Activated naive CD4-positive, alpha-beta T cell treated with anti-CD3 and anti-CD28 coated beads for 36 hours (primary cell): ENCODE data around the gene KYNU. TPM values are rescaled to one million over a fixed set of nuclear protein-coding genes. Genes with fewer than 3 reads are reported as not detected.

Source experiments
- CTCF ChIA-PET: fragments of 350-600 bp; sonication (Branson Sonifier 250); formaldehyde crosslinking; loops from one replicate; lab custom pipeline; 2021; ENCODE audit warnings: antibody characterized with exemption; lab: Charles Lee
- DNase-seq: peaks from one replicate; pipeline ENCODE4 v3.0.0-alpha.2; 2020
- H3K27ac Mint-ChIP-seq: one replicate; pipeline ENCODE4 v1.8.0; 2021; ENCODE audit warnings: mild to moderate bottlenecking, mixed read lengths
- H3K27me3 Mint-ChIP-seq: one replicate; pipeline ENCODE4 v1.8.0; 2021; ENCODE audit warnings: low read depth, mixed read lengths
- H3K36me3 Mint-ChIP-seq: one replicate; pipeline ENCODE4 v1.8.0; 2021; ENCODE audit warnings: low read depth, mixed read lengths
- H3K4me1 Mint-ChIP-seq: one replicate; pipeline ENCODE4 v1.8.0; 2021; ENCODE audit warnings: low read depth, mixed read lengths
- H3K4me3 Mint-ChIP-seq: one replicate; pipeline ENCODE4 v1.8.0; 2021; ENCODE audit warnings: mild to moderate bottlenecking, moderate library complexity, mixed read lengths
- H3K9me3 Mint-ChIP-seq: one replicate; pipeline ENCODE4 v1.8.0; 2021; ENCODE audit warnings: mixed read lengths
- intact Hi-C: fragments of 100-400 bp; cut with micrococcal nuclease; formaldehyde crosslinking; loops from one replicate; pipeline ENCODE4 v1.15.1; 2023
- total RNA-seq, 2 experiments: library from RNA; stranded (reverse); gene quantifications; one replicate each; pipeline ENCODE4 v1.2.3, GENCODE V29; 2021

KYNU gene
- total RNA-seq, 2 experiments from 2014 or later: not detected

DNA sequence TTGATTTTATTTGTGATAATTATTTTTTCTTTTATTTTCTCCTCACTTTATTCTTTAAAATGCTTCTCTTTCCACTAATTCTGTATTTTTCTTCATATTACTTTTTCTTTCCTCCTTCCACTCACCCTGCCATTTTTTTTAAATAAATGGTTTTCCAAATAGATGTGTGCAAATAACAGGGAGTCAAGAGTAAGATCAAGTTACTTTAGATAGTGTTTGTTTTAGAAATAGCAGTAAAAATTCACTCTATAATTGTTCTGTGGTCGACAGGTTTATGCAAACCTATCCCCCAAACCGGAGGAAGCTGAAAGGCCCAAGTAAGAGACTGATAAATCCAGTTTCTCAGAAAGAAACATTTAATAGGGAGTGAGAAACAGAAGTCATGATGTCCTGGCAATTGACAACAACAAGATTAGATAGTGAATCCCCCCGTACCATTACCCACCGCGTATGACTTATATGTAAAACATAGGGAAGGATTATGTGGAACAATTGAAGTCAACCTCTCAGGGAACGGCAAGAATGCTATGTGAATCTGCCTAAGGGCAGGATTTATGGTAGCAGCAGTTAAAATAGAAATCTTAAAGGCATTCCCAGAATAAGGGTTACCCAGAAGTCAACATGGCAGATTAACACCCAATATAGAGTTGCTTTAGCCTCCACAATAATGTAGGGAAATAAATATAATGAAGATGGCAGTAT is 75.5 kb downstream of the KYNU start:
- Mint-ChIP-seq H3K36me3 (no peaks in the 10 kb centered on the region), H3K27me3 (peaks cover 2% of the 10 kb centered on the region)

DNA sequence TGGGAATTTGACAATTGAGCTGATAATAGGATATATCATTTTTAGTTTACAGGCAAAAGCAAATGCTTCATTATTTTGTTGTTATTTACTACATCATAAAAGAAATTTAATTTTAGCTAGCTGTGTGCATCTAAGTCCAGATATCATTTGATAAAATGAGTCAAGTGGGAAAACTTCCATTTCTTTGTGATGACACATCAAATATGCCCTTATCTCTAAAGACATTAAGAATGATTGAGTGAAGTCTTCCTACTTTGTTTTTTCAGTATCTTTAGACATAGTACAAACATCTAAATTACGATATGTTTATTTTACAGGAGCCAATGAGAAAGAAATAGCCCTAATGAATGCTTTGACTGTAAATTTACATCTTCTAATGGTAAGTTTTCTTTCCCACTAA is 77.0 kb downstream of the KYNU start:
- Mint-ChIP-seq H3K4me3 (no peak overlapping the region), H3K4me1 (no peaks in the 10 kb centered on the region), H3K27me3 (peaks cover 5% of the 10 kb centered on the region), H3K9me3 (peaks cover 2% of the 10 kb centered on the region), H3K36me3 (no peaks in the 10 kb centered on the region), H3K27ac (no peak overlapping the region)
- CTCF ChIA-PET: no interaction called here
- DNase-seq: no peak
- intact Hi-C loops: no loop called here

More for the DNA sequence above, 75.5 kb downstream of the KYNU start:
- DNase-seq: no peak
- Mint-ChIP-seq H3K9me3 (peaks cover 2% of the 10 kb centered on the region), H3K4me3 (no peak overlapping the region), H3K27ac (no peak overlapping the region), H3K4me1 (no peaks in the 10 kb centered on the region)
- intact Hi-C loops: no loop called here
- CTCF ChIA-PET: no interaction called here

DNA sequence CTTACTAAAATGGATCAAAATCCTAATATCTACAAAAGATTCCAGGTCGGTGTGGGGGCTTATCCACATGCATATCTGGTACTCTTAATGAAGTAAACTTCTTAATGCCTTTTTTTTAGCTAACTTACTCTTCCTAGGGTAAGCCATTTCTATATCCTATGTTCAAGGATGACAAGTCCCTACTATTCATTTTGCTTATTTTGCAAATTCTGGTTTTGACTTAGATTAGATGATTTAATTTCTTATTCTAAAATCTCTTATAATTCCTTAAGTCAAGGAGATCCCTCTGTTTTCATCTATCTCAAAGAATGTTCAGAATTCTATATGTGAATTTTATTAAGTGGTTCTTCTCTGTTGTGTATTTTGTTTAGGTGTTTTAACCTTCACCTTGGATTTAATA is 79.7 kb downstream of the KYNU start:
- CTCF ChIA-PET: no interaction called here
- H3K4me3 Mint-ChIP-seq: no peak overlapping the region
- H3K27me3 Mint-ChIP-seq: peaks cover 3% of the 10 kb centered on the region
- no peak for DNase-seq
- intact Hi-C loops: no loop called here
- no peak overlapping the region for H3K27ac Mint-ChIP-seq
- no peaks in the 10 kb centered on the region for H3K4me1 Mint-ChIP-seq
- H3K9me3 Mint-ChIP-seq: no peaks in the 10 kb centered on the region
- H3K36me3 Mint-ChIP-seq: no peaks in the 10 kb centered on the region

DNA sequence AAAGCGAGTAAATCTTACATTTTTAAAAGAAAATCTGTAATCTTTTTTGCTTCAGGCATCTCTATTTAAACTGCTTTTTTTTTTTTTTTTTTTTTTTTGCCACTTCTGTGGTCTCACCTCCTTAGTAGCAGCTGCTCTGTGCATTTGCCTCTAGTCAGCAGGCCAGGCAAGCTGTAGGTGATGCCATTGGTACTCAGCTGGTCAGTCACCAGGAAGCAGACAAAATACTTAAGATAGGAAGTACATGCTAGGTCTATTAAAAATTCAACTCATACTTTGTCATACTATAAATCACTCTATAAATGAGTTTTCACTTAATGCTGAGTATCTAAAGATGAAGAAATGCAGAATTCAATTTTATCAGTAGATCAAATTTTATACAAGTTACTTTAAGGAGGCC is 83.7 kb downstream of the KYNU start:
- DNase-seq: no peak
- peaks cover 7% of the 10 kb centered on the region for H3K9me3 Mint-ChIP-seq
- intact Hi-C loops: no loop called here
- no peaks in the 10 kb centered on the region for H3K4me1 Mint-ChIP-seq
- H3K27ac Mint-ChIP-seq: no peak overlapping the region
- no peak overlapping the region for H3K4me3 Mint-ChIP-seq
- CTCF ChIA-PET: interaction anchor here (0.6 kb wide), 1 partner anchor 16 kb away, joined by 3 read pairs; no protein-coding TSS in a partner anchor
- H3K36me3 Mint-ChIP-seq: no peaks in the 10 kb centered on the region
- peaks cover 14% of the 10 kb centered on the region for H3K27me3 Mint-ChIP-seq

DNA sequence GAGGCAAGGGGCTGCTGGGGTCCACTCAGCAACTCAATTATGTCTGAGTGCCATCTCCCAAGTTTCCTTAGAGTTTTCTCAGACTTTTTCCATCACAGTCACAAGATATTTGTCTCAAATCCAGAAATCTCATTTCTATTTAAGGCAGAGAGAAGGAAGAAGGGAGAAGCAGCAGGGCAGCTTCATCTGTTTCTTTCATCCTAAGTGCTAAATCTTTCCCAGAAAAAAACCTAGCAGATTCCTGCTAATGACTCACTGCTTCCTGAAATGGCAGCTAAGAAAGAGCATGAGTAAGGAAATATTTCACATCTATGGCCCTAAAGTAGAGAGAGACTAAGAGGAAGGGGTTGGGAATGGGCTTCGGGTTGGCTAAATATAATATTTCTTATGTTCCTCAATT is 88.0 kb downstream of the KYNU start:
- peaks cover 7% of the 10 kb centered on the region for H3K9me3 Mint-ChIP-seq
- peaks cover 11% of the 10 kb centered on the region for H3K27me3 Mint-ChIP-seq
- DNase-seq: no peak
- no peaks in the 10 kb centered on the region for H3K36me3 Mint-ChIP-seq
- no peak overlapping the region for H3K4me3 Mint-ChIP-seq
- H3K27ac Mint-ChIP-seq: no peak overlapping the region
- intact Hi-C loops: no loop called here
- no peaks in the 10 kb centered on the region for H3K4me1 Mint-ChIP-seq
- CTCF ChIA-PET: no interaction called here

DNA sequence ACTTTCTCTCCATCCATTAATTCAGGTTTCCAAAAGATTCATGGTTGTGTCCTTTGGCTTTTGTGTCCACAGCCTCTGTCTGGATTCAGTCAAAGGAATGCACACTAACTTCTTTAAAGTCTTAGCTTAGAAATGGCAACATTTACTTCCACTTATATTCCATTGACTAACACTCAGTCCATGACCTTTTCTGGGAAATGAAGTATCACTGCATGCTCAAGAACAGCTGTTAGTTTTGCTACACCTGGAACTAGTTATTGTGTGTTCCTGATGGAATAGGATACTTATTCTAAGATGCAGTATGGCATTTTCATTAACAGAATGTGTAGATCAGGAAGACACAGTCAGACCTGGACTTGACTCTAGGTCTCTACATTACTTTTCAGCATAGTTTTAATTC is 88.8 kb downstream of the KYNU start:
- CTCF ChIA-PET: no interaction called here

DNA sequence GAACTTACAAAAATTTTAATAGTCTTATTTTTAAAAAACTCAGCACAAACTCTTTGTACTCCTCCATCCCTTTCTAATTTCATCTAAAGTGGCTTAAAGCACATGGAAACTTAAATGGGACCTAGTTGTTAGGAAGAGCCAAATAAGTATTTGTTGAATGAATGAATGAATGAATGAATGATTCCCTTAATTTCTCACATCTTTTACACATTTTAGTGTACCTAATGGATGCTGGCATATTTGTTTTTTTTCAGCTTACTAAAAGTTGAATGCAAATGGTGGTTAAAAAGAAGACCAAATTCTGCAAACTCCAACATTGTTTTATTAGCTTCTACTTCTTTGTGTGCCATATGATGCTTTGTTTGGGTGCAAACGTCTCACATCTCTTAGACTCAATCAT is 89.6 kb downstream of the KYNU start:
- CTCF ChIA-PET: interaction anchor here (1.1 kb wide), 1 partner anchor 13 kb away, joined by 4 read pairs; no protein-coding TSS in a partner anchor
- H3K36me3 Mint-ChIP-seq: no peaks in the 10 kb centered on the region
- H3K27ac Mint-ChIP-seq: no peak overlapping the region
- H3K4me3 Mint-ChIP-seq: no peak overlapping the region
- intact Hi-C loops: no loop called here
- peaks cover 7% of the 10 kb centered on the region for H3K9me3 Mint-ChIP-seq
- peaks cover 11% of the 10 kb centered on the region for H3K27me3 Mint-ChIP-seq
- H3K4me1 Mint-ChIP-seq: no peaks in the 10 kb centered on the region
- DNase-seq: no peak

More for the DNA sequence above, 88.8 kb downstream of the KYNU start:
- Mint-ChIP-seq H3K27me3 (peaks cover 11% of the 10 kb centered on the region), H3K27ac (no peak overlapping the region), H3K9me3 (peaks cover 7% of the 10 kb centered on the region), H3K4me3 (no peak overlapping the region), H3K36me3 (no peaks in the 10 kb centered on the region), H3K4me1 (no peaks in the 10 kb centered on the region)
- intact Hi-C loops: no loop called here
- no peak for DNase-seq

DNA sequence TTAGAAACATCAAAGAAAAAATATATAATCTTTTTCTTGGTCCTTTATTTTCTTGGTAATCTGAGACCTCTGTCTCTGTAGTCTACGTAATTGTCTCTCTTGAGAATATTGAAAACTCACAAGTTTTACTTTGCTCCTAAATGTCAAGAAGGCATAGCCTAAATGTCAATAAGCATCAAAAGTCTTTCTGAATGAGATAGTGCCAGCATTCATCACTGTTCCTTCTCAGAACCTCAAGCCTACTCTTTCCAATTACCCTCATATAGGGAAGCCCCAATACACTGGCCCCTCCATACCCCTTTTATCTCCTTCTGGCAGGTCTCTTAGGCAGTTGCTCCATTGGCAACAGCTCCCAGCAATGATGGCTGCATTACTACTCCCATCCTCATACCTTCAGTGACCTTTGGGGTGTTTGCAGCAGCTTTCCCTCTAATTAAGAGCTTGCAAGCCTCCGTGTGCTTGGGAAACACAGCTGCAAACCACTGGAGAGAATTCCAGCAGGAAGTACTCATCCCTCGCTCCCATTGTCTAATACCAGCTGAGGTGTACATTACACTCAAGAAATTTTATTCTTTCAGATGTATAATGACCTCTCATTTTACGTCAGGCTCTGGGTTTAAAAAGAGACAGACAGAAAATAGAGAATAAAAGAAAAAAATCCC is 95.8 kb downstream of the KYNU start:
- Mint-ChIP-seq H3K4me1 (peaks cover 3% of the 10 kb centered on the region), H3K4me3 (no peak overlapping the region), H3K27ac (no peak overlapping the region), H3K9me3 (no peaks in the 10 kb centered on the region), H3K27me3 (no peaks in the 10 kb centered on the region), H3K36me3 (no peaks in the 10 kb centered on the region)
- intact Hi-C loops: no loop called here
- DNase-seq: no peak
- CTCF ChIA-PET: interaction anchor here (1.1 kb wide), 1 partner anchor 7 kb away, joined by 5 read pairs; no protein-coding TSS in a partner anchor

DNA sequence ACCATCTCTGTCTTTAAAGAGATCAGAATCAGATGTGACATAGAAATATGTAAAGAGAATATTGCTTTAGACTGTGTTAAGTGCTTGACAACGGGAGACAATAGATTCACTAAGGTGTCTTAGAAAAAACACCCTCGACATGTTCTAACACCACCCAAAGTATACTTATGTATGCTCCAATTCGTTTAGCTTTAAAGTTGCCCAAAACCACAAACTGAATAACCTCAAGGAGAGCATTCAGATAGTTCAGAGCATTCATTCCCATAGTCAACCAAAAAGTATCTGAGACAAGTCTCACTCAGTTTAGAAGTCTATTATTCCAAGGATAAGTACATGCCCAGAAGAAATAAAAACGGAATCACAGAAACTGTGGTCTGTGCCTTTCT is 96.4 kb downstream of the KYNU start:
- no peak overlapping the region for H3K27ac Mint-ChIP-seq
- no peaks in the 10 kb centered on the region for H3K36me3 Mint-ChIP-seq
- H3K4me3 Mint-ChIP-seq: no peak overlapping the region
- intact Hi-C loops: no loop called here
- CTCF ChIA-PET: interaction anchor here (1.0 kb wide), 1 partner anchor 9 kb away, joined by 3 read pairs; no protein-coding TSS in a partner anchor
- DNase-seq: no peak
- no peaks in the 10 kb centered on the region for H3K9me3 Mint-ChIP-seq
- H3K4me1 Mint-ChIP-seq: peaks cover 3% of the 10 kb centered on the region
- no peaks in the 10 kb centered on the region for H3K27me3 Mint-ChIP-seq

DNA sequence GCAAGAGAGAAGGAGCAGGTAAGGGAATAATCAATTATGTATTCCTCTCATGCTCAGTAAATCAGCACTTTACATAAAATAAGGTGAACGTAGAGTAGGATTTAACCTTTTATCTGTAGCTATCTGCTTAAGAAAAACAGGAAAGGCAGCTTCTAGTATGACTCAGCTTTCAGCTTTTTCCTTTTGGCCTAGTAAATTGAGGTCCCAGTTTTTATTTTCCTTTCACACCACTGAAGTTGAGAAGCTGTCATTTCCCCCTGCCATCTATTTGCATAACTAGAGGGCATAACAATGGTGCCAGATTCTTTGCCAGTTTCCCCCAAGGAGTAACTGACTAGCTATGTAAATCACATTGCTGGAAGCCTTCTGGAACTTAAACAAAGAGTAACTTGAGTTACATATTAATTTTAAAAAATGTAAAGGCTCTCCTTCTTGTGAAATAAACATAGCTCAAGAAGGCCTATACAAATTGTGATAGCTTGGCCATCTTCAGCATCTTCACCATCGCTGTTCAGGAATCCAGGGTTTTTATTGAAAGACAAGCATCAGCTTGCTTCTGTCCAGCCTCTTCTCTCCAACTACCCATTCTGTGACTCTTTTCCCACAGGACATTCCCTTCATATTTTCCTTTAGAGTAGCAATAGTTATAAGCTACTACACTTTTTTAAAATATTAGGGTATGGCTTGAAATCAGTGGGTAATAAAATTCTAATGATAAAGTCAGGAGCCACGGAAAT is 97.0 kb downstream of the KYNU start:
- no peak overlapping the region for H3K4me3 Mint-ChIP-seq
- CTCF ChIA-PET: interaction anchor here (1.0 to 1.7 kb wide), 3 partner anchors 8 to 208 kb away, joined by 3 to 5 read pairs (median 3); no protein-coding TSS in a partner anchor
- no peak for DNase-seq
- H3K27ac Mint-ChIP-seq: no peak overlapping the region
- H3K36me3 Mint-ChIP-seq: no peaks in the 10 kb centered on the region
- intact Hi-C loops: no loop called here
- H3K27me3 Mint-ChIP-seq: no peaks in the 10 kb centered on the region
- H3K4me1 Mint-ChIP-seq: peaks cover 3% of the 10 kb centered on the region
- H3K9me3 Mint-ChIP-seq: no peaks in the 10 kb centered on the region

DNA sequence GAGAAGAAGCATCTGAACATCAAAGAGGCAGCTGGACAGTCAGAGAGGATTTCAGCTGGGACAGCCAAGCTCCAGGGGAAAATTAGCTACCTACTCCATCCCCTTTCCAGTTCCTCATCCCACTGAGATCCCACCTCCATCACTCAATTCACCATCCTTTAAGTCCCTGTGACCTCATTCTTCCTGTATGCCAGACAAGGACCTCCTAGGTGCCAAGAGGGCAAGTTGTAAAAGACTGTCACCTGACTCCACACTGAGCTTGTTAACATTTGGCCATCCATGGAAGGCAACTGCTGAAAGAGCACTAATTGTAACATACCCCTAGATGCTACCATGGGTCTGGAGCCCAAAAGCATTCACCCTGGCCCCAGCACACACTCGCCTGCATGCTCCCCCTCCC is 97.8 kb downstream of the KYNU start:
- Mint-ChIP-seq H3K36me3 (no peaks in the 10 kb centered on the region), H3K27ac (no peak overlapping the region), H3K27me3 (no peaks in the 10 kb centered on the region), H3K4me1 (peaks cover 3% of the 10 kb centered on the region), H3K9me3 (no peaks in the 10 kb centered on the region), H3K4me3 (no peak overlapping the region)
- CTCF ChIA-PET: interaction anchor here (1.4 to 1.7 kb wide), 2 partner anchors 14 to 209 kb away, joined by 3 to 5 read pairs; no protein-coding TSS in a partner anchor
- DNase-seq: no peak
- intact Hi-C loops: no loop called here
